Kidney glomerular epithelial cell (primary cell): Measurements from ENCODE around the gene KCNMA1.
A peak's percentile ranks its signal among the peaks of the same experiment; 100 is the strongest.

Source experiments
- DNase-seq: peaks from one replicate; lab custom pipeline; 2025; lab: John Stamatoyannopoulos, UW

The KCNMA1 gene

DNA sequence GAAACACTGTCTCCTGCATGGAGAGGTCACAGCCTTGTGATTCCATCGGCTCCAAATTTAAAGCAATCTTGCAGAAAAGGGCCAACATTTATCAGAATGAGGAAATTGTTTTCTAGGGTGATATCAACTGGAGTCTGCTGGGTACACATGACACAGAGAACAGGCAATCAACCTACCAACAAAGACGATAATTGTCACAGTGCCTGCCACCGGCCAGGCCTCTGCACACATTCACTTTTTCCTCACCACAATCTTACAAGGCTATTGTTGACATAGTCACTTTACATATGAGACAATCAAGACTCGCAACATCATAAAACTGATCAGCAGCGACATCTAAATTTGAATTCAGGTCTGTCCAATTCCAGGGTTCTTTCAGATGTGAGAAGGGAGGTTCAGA is 189.4 kb downstream of the KCNMA1 start:
- no peak for DNase-seq

- DNase-seq: no peak
Measured at GRCh38 chr10:77446700-77447099, 190.9 kb downstream of the KCNMA1 start.

- DNase-seq: no peak
Measured at GRCh38 chr10:77445547-77445946, 192.1 kb downstream of the KCNMA1 start.

DNA sequence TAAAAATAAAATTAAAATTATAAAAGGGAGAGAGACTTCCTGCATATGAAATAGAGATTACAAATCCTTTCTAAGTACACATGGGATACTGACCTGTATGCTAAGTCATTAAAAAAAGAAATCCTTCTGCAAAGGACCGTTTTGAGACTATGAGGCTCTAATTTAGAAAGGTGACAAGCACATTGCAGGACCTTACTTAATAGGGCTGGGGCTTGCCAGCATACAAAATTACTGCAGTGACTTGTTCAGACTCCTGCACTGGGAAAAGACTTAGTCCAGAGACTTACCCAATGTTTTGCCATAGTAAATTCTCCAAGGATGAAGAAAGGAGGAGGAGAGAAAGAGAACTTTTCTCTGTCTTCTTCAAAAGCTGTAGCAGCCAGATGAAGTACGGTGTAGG is 193.6 kb downstream of the KCNMA1 start:
- no peak for DNase-seq

GRCh38 chr10:77442699-77443189 is 194.9 kb downstream of the KCNMA1 start:
- DNase-seq: no peak

DNA sequence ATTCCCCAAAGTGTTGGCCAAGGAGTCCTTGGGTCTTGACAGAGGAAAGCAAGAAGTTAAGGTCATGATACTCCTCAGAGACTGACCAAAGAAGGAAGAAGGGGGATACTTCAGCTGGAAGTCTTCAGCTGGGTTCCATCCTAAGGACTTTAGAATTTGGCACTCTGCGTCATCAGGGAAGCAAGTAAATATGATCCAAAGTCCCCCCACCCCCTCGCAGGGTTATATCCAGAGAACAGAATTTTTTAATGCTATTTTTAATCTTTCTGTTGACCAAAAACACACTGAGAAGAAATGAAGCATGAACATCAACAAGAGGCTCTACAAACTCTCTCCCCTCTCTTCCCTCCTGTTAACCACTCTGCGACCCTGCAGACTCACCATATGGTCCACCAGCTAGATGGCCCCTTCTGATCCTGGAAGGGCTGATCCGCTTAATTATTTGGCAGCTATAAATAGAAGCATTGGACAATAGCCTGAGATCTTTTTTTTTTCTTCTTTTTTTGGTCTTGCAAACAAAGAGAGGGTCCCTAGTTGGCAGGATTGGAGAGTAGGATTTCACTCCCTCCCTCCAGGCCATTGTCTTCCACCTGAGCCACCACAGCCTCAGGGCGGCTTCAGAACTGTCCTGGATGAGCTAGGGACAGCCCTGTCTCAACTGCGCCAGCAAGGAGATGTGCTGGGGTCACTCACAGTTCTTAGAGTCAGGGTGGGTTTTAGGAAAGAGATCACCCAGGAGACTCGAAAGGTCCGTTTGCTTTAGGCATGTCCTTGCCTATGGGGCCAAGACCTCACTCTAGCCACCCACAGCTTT is 196.0 kb downstream of the KCNMA1 start:
- no peak for DNase-seq

DNA sequence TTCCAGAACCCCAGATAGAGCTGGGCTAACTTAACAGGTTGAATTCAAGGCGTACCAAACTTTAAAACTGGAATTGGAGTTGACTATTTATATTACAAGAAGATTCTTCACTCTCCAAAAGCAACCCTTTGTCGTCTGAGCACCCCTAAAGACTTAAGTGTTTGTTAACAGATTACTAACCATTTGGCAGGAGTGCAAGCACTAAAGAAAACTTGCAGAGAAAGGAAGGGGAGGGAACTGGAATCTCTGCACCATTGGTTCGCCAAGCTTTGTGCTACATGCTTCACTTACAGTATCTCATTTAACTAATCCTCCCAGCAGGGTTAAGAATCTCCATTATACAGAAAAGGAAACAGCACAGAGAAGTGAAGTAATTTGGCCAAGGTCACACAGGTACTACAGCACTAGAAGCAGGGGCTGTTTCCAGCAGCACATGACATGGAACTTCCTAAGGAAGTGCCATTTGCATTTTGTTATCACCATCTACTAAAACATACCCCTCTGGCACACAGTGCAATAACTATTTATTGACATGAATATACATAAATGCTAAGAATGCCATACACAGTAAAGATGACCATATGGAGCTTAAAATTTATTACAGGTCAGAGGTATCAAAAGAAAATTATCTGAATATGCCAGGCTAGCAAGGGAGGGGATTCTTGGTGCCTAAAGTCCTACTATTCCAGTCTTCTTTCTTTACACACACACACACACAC is 201.2 kb downstream of the KCNMA1 start:
- no peak for DNase-seq

DNA sequence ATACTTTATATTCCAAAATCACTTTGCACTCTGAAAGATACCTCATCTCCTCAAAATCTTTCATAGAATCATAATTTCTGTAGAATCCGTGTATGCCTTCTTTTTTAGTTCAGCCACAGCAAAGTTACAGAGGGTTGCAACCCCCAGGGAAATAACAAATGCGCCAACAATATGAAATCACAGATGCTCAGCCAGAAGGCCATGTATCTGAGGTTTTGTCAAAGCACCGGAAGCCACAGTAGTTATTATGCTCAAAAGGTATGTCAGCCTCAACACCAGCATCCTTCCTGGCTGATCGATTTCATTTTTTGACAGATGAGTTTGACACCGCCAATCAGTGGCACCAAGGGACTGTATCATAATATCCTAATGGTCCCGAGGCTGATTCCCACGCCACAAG is 204.1 kb downstream of the KCNMA1 start:
- DNase-seq: no peak

GRCh38 chr10:77431980-77432797 is 205.4 kb downstream of the KCNMA1 start:
- no peak for DNase-seq

- no peak for DNase-seq
Measured at GRCh38 chr10:77431209-77431611, 206.4 kb downstream of the KCNMA1 start.

- DNase-seq: no peak
Measured at GRCh38 chr10:77430530-77430929, 207.1 kb downstream of the KCNMA1 start.

- DNase-seq: peak; percentile 21
Measured at GRCh38 chr10:77428691-77429395, 208.8 kb downstream of the KCNMA1 start.

DNA sequence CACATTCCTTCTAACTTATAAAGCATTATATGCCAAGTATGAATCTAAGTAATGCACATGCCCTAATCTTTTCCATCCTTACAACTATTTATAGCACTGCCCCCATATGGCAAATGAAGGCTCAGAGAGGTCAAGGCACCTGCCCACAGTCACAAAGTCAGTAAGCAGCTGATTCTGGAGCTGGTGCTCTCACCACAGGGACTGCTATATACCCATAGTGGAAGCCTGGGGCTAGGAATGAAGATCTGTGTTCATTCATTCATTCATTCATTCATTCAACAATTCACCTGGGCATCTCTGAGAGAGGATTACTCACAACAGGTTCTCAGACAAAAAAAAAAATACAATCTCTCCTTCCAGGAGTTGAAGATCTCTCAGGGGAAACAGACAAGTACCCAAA is 213.4 kb downstream of the KCNMA1 start:
- DNase-seq: no peak

DNA sequence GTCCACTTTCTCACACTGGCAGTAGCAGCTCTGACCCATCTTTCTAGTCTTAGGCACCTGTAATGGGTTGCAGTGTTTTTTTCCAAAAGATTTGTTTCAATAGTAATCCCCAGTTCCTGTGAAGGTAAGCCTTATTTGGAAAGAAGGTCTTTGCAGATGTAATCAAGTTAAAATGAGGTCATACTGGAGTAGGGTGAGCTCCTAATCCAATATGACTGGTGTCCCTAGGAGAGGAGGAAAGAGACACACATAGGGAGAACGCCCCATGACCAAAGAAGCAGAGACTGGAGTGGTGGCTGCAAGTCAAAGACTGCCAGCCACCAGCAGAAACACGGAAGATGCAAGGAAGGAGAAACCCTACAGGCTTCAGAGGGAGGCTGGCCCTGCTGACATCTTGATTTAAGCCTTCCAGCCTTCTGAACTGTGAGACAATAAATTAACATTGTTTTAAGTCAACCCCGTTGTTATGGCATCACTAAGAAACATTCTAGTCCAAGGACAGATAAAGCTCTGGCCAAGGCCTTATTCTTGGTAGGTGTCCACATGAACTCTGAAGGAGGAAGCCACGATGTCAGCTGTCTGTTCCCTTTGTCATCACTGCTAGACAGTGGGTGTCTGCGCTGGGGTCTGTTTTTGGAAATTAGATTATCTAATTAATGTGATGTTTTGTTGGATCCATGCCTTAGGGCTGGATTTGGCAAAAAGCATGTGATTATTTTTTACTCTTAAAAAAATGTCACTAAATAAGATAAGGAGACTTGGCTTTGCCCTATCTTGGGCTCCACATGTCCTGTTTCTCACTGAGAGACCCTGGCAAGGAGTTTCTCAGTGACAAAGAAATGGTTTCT is 214.9 kb downstream of the KCNMA1 start:
- DNase-seq: no peak

DNA sequence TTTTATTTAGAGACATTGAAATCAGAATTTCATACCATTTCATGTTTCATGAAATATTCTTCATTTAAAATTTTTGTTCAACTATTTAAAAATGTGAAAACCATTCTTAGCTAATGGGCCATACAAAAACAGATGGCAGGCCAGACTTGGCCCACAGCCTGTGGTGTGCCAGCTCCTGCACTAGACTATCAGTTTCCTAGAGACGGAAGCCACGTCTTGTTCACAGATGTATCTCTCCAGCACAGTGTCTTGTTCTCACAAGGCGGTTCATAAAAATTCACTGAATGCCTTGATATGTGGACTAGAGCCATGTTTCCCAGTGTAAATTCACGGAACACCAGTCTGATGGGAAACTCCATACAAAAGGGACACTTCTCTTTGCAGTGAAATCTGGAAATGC is 216.0 kb downstream of the KCNMA1 start:
- DNase-seq: no peak

DNA sequence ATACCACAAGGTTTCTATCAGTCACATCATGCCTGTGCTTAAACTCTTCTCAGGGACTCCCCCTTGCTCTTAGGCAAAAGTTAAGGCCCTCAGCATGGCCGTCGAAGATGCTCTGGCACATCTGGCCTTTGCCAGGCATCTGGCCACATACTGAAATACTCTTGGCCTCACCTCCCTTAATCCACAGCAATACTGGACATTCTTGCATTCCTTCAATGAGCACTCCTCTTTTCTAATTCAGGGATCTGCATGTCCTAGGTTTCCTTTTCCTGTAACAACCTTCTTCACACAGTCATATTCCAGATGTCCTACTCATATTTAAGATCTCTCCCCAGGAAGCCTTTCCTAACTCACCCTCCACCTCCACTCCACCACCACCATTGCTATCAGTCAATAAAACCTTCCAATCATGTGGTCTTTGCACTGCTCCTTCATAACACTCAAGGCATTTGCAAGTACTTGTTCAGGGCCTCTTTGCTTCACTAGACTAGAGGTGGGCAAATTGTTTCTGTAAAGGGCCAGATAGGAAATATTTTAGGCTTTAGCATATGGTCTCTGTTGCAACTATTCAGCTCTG is 216.6 kb downstream of the KCNMA1 start:
- DNase-seq: no peak

- no peak for DNase-seq
Measured at GRCh38 chr10:77419979-77420378, 217.6 kb downstream of the KCNMA1 start.

DNA sequence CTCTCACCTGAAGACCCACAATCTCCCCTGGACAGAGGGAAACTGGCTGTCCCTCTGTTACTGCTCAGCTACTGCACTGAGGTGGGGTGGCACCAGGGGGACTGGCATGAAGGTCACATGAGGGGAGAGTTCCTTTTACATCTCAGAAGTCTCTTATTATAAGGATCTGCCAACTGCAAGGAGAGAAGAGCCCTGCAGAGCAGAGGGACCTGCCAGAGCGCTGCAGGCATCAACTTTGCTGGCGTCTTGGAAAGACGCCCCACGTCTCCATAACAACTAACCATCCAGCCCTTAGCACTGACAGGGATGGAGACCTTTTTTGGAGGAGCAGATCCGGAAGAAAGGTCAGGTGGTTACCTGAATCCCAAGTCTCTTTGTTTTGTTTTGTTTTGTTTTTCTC is 218.6 kb downstream of the KCNMA1 start:
- no peak for DNase-seq

- no peak for DNase-seq
Measured at GRCh38 chr10:77417806-77418640, 219.6 kb downstream of the KCNMA1 start.

GRCh38 chr10:77417359-77417758 is 220.2 kb downstream of the KCNMA1 start:
- DNase-seq: no peak
